H9 (cell line): ENCODE data around the gene MRPS26. TPM values are rescaled to one million over a fixed set of nuclear protein-coding genes. Genes with fewer than 3 reads are reported as not detected.

ENCODE experiments used
- DNase-seq: peaks from one replicate; pipeline ENCODE4 v3.0.0-alpha.2; 2017
- H2AFZ ChIP-seq: one replicate; pipeline ENCODE4 v1.6.1; 2013; ENCODE audit warnings: mild to moderate bottlenecking, low read length, control low read depth, moderate library complexity
- H2AK5ac ChIP-seq: 2 replicates; pipeline ENCODE4 v1.6.1; 2013; ENCODE audit warnings: low read length, control low read depth, mixed read lengths; ENCODE audit not compliant: insufficient read length
- H2BK120ac ChIP-seq: one replicate; pipeline ENCODE4 v1.6.1; 2013; ENCODE audit warnings: low read depth, mild to moderate bottlenecking, low read length, control low read depth, inconsistent platforms; ENCODE audit not compliant: poor library complexity, severe bottlenecking
- H2BK12ac ChIP-seq: 2 replicates; pipeline ENCODE4 v1.6.1; 2013; ENCODE audit warnings: low read length, control low read depth, mixed read lengths, low read depth; ENCODE audit not compliant: insufficient read length
- H2BK15ac ChIP-seq: 2 replicates; pipeline ENCODE4 v1.6.1; 2013; ENCODE audit warnings: low read depth, low read length, control low read depth
- H2BK20ac ChIP-seq: one replicate; pipeline ENCODE4 v1.6.1; 2013; ENCODE audit warnings: low read depth, mild to moderate bottlenecking, low read length, control low read depth, inconsistent platforms; ENCODE audit not compliant: poor library complexity, severe bottlenecking
- H2BK5ac ChIP-seq: 2 replicates; pipeline ENCODE4 v1.6.1; 2013; ENCODE audit warnings: low read length, control low read depth, mixed read lengths; ENCODE audit not compliant: insufficient read length
- H3K14ac ChIP-seq: 2 replicates; pipeline ENCODE4 v1.6.1; 2013; ENCODE audit warnings: low read length, control low read depth; ENCODE audit not compliant: insufficient read depth
- H3K18ac ChIP-seq: 2 replicates; pipeline ENCODE4 v1.6.1; 2013; ENCODE audit warnings: low read depth, mild to moderate bottlenecking, mixed read lengths, low read length, control low read depth; ENCODE audit not compliant: insufficient read length
- H3K23ac ChIP-seq: 2 replicates; pipeline ENCODE4 v1.6.1; 2013; ENCODE audit warnings: low read length, control low read depth, mixed read lengths, low read depth; ENCODE audit not compliant: insufficient read length
- H3K23me2 ChIP-seq: 2 replicates; pipeline ENCODE4 v1.6.1; 2013; ENCODE audit warnings: low read depth, mild to moderate bottlenecking, mixed read lengths, low read length, control low read depth; ENCODE audit not compliant: insufficient read length, poor library complexity, severe bottlenecking
- H3K27ac ChIP-seq: 2 replicates; pipeline ENCODE4 v1.5.1; 2013; ENCODE audit warnings: low read length, control low read depth, mixed read lengths, low read depth; ENCODE audit not compliant: insufficient read length
- H3K27me3 ChIP-seq: 2 replicates; pipeline ENCODE4 v1.6.1; 2013; ENCODE audit warnings: low read length, control low read depth, inconsistent platforms; ENCODE audit not compliant: insufficient read depth
- H3K4ac ChIP-seq: 2 replicates; pipeline ENCODE4 v1.6.1; 2013; ENCODE audit warnings: low read depth, mild to moderate bottlenecking, control low read depth, inconsistent platforms, low read length, moderate library complexity
- H3K4me1 ChIP-seq: 2 replicates; pipeline ENCODE4 v1.6.1; 2013; ENCODE audit warnings: low read length, control low read depth, inconsistent platforms; ENCODE audit not compliant: insufficient read depth
- H3K4me2 ChIP-seq: 2 replicates; pipeline ENCODE4 v1.6.1; 2013; ENCODE audit warnings: low read length, control low read depth, mixed read lengths; ENCODE audit not compliant: insufficient read length, insufficient read depth
- H3K56ac ChIP-seq: 2 replicates; pipeline ENCODE4 v1.6.1; 2013; ENCODE audit warnings: low read depth, mild to moderate bottlenecking, mixed read lengths, low read length, control low read depth; ENCODE audit not compliant: insufficient read length
- H3K79me1 ChIP-seq: 2 replicates; pipeline ENCODE4 v1.6.1; 2013; ENCODE audit warnings: low read depth, mild to moderate bottlenecking, moderate library complexity, low read length, control low read depth, inconsistent platforms; ENCODE audit not compliant: insufficient read depth, poor library complexity, severe bottlenecking
- H3K79me2 ChIP-seq: 2 replicates; pipeline ENCODE4 v1.6.1; 2013; ENCODE audit warnings: low read length, control low read depth, inconsistent platforms; ENCODE audit not compliant: insufficient read depth
- H3K9ac ChIP-seq: 2 replicates; pipeline ENCODE4 v1.6.1; 2013; ENCODE audit warnings: low read length, control low read depth, mixed read lengths; ENCODE audit not compliant: insufficient read length; ENCODE audit errors: extremely low read depth
- H3K9me3 ChIP-seq: one replicate; pipeline ENCODE4 v1.6.1; 2013; ENCODE audit warnings: low read depth, low read length, inconsistent platforms; ENCODE audit not compliant: control insufficient read depth
- H3T11ph ChIP-seq: one replicate; pipeline ENCODE4 v1.6.1; 2013; ENCODE audit warnings: mild to moderate bottlenecking, low read length, control low read depth, inconsistent platforms
- H4K20me1 ChIP-seq: one replicate; pipeline ENCODE4 v1.6.1; 2013; ENCODE audit not compliant: control insufficient read depth, insufficient read length, insufficient read depth
- H4K5ac ChIP-seq: 2 replicates; pipeline ENCODE4 v1.6.1; 2013; ENCODE audit warnings: low read depth, mild to moderate bottlenecking, mixed read lengths, low read length, control low read depth; ENCODE audit not compliant: insufficient read length
- H4K8ac ChIP-seq: replicated peaks from 2 replicates; pipeline ENCODE4 v1.6.1; 2013; ENCODE audit warnings: low read length, control low read depth, mixed read lengths, low read depth; ENCODE audit not compliant: insufficient read length
- H4K91ac ChIP-seq: 2 replicates; pipeline ENCODE4 v1.6.1; 2013; ENCODE audit warnings: low read depth, mild to moderate bottlenecking, moderate library complexity, mixed read lengths, low read length, control low read depth; ENCODE audit not compliant: insufficient read length
- H3K27ac Mint-ChIP-seq, 3 experiments: 2 replicates in 2 of 3; 3 replicates in 1 of 3; pipeline ENCODE4 v1.8.0; 2020 to 2021; ENCODE audit warnings: mixed read lengths in 3 of 3, mild to moderate bottlenecking in 1 of 3, moderate library complexity in 1 of 3
- H3K27me3 Mint-ChIP-seq: 2 replicates; pipeline ENCODE4 v1.8.0; 2021; ENCODE audit warnings: low read depth, mild to moderate bottlenecking, moderate library complexity, mixed read lengths
- H3K36me3 Mint-ChIP-seq, 3 experiments: 2 replicates in 2 of 3; 3 replicates in 1 of 3; pipeline ENCODE4 v1.8.0; 2020 to 2021; ENCODE audit warnings: low read depth in 3 of 3, mixed read lengths in 3 of 3; ENCODE audit not compliant: insufficient read depth in 1 of 3
- H3K4me1 Mint-ChIP-seq, 2 experiments: 2 replicates each; pipeline ENCODE4 v1.8.0; 2020; ENCODE audit warnings: mixed read lengths in 2 of 2
- H3K4me3 Mint-ChIP-seq, 2 experiments: 2 replicates in 1 of 2; 3 replicates in 1 of 2; pipeline ENCODE4 v1.8.0; 2020 to 2021; ENCODE audit warnings: mild to moderate bottlenecking in 2 of 2, mixed read lengths in 2 of 2, moderate library complexity in 1 of 2
- H3K9me3 Mint-ChIP-seq, 2 experiments: 2 replicates in 1 of 2; 3 replicates in 1 of 2; pipeline ENCODE4 v1.8.0; 2020; ENCODE audit warnings: mild to moderate bottlenecking in 2 of 2, mixed read lengths in 2 of 2, moderate library complexity in 1 of 2
- CTCF ChIP-seq: fragments of 200-600 bp; sonication (generic); conservative IDR thresholded peaks from 3 replicates; pipeline ENCODE4 v1.8.0; 2021; ENCODE audit warnings: antibody characterized with exemption, mild to moderate bottlenecking
- WGBS: extraction: QIAGEN DNeasy Blood & Tissue Kit; methylation state at CpG from one replicate; pipeline ENCODE4 v1.1.7; 2013; ENCODE audit warnings: missing lambda C conversion rate, low lambda C conversion rate, mixed read lengths; ENCODE audit not compliant: insufficient read length; ENCODE audit errors: extremely low coverage; 5-methylcytosine and 5-hydroxymethylcytosine counted together
- total RNA-seq: library from RNA; stranded (reverse); gene quantifications from 2 replicates; pipeline ENCODE4 v1.2.1, GENCODE V29; 2021

Gene MRPS26
- total RNA-seq, 1 experiment from 2014 or later: 97.6 TPM

- no peak overlapping the region for H4K8ac ChIP-seq
- Mint-ChIP-seq H3K27ac (no peak overlapping the region), H3K4me3 (peak overlapping the region in 1 of 2 experiments; percentile 79; a peak in 2 of 5 replicates), H3K9me3 (peaks cover 2% of the 10 kb centered on the region in 2 experiments; a peak in 2 of 5 replicates), H3K36me3 (no peaks in the 10 kb centered on the region; a peak in 2 of 7 replicates), H3K27me3 (peaks cover 67% of the 10 kb centered on the region), H3K4me1 (peaks cover 0 to 3% of the 10 kb centered on the region in 2 experiments; a peak in 1 of 4 replicates)
- no peaks in the 10 kb centered on the region for H3K79me1 ChIP-seq
- no peaks in the 10 kb centered on the region for H4K20me1 ChIP-seq
- no peaks in the 10 kb centered on the region for H3K9me3 ChIP-seq
- no peak overlapping the region for H2BK12ac ChIP-seq
- H4K91ac ChIP-seq: no peak overlapping the region
- no peak overlapping the region for H2BK5ac ChIP-seq
- DNase-seq: no peak
- no peak overlapping the region for H3K56ac ChIP-seq
- TF ChIP-seq CTCF: no peak
- no peak overlapping the region for H3K27ac ChIP-seq
- H3K27me3 ChIP-seq: peaks cover 29% of the 10 kb centered on the region
- no peak overlapping the region for H3T11ph ChIP-seq
- H4K5ac ChIP-seq: no peak overlapping the region
- no peak overlapping the region for H2BK120ac ChIP-seq
- H3K4ac ChIP-seq: no peak overlapping the region
- no peaks in the 10 kb centered on the region; the same call in 1 of the 2 replicates for H3K4me1 ChIP-seq
- no peak overlapping the region for H3K14ac ChIP-seq
- H3K23me2 ChIP-seq: peaks cover 4% of the 10 kb centered on the region
- no peak overlapping the region for H3K9ac ChIP-seq
- no CpG with 5 or more reads among the region's 11 CpGs for WGBS
- H3K18ac ChIP-seq: no peak overlapping the region
- peak overlapping the region; percentile 35 for H3K4me2 ChIP-seq
- H2BK20ac ChIP-seq: no peak overlapping the region
- H3K23ac ChIP-seq: no peak overlapping the region
- H3K79me2 ChIP-seq: no peaks in the 10 kb centered on the region
- H2AK5ac ChIP-seq: no peak overlapping the region
- H2BK15ac ChIP-seq: no peak overlapping the region
- no peak overlapping the region for H2AFZ ChIP-seq
Measured at GRCh38 chr20:3081641-3082040, 35.8 kb downstream of the MRPS26 start.
